DMS79 treated with DMSO at 0.1 percent for 48 hours (cell line): Measurements from ENCODE around the gene ZNF302.
A peak's percentile ranks its signal among the peaks of the same experiment; 100 is the strongest.
"Not testable (repeated sequence)": the region's sequence is repeated elsewhere in the genome, so short reads cannot be mapped to it uniquely, and the experiment has no call there.

Source experiments
- DNase-seq: peaks from one replicate; lab custom pipeline; 2025; lab: John Stamatoyannopoulos, UW

Gene ZNF302

DNA sequence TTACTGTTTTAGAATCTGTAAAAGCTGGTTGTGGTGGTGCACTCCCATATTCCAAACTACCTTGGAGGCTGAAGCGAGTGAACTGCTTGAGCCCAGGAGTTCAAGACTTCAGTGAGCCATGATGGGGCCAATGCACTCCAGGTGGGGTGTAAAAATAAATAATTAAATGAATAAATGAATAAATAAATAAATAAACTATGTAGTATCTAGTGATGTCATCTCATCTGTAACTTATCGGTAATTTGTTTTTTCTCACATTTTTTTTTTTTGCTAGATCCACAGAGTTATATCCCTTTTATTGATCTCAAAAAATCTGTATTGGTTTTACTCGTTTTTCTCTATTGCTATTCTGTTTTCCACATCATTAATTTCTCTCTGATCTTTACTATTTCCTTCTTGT is 5.5 kb upstream of the ZNF302 start:
- DNase-seq, result no peak

DNA sequence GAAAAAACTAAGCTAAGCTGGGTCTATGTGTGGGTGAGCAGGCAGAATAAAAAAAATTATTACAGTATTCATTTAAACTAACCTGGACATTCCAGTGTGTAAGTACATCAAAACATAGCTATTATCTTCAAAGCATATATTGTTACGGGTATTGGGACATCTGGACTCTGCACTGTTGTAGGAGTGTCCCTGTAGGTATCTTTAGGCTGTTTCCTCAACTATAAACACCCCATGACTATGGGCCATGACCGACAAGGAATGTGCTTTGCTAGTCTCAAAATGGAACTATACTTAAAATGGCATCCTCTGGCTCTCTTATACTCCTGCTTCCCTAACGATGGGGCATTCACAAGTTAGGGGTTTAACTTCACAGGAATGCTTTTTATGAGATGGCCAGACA is 3.9 kb upstream of the ZNF302 start:
- no peak for DNase-seq

GRCh38 chr19:34675250-34675649 is 2.2 kb upstream of the ZNF302 start:
- no peak for DNase-seq

- no peak for DNase-seq
Observed at GRCh38 chr19:34675919-34676318, 1.6 kb upstream of the ZNF302 start.

- DNase-seq, result peak; percentile 95
Observed at GRCh38 chr19:34676697-34677385, 637 bp upstream of the ZNF302 start, which contains the start of gene SCGB2B2. TSS of gene SCGB2B2 (minus strand) at chr19:34677159. CDS start at chr19:34594563, 82,596 bp downstream.

DNA sequence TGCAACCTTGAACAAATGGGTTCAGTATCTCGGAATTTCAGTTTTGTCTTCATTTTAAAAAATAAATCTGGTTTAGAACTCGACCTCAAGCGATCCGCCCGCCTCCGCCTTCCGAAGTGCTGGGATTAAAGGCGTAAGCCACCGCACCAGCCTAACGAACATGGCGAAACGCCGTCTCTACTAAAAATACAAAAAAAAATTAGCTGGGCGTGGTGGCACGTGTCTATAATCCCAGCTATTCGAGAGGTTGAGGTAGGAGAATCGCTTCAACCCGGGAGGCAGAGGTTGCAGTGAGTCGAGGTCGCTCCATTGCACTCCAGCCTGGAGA is 571 bp downstream of the ZNF302 start:
- DNase-seq, result peak; percentile 59

DNA sequence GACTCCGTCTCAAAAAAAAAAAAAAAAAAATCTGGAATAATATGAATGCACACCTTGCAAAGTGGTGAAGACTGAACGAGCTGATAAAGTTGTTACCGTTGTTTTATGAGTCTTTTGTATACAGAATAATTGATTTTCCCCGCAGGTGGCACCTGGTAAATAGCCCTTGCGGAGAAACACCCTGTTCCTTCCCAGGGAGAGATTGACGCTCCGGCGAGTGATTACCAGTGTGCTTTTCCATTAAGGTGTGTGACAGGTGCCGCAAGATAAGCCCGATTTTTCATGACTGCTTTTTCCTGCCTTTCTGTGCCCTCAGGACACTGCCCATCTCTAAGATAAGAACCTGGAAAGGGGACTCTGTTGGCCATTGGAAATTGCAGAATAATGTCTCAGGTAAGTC is 943 bp downstream of the ZNF302 start:
- no peak for DNase-seq

DNA sequence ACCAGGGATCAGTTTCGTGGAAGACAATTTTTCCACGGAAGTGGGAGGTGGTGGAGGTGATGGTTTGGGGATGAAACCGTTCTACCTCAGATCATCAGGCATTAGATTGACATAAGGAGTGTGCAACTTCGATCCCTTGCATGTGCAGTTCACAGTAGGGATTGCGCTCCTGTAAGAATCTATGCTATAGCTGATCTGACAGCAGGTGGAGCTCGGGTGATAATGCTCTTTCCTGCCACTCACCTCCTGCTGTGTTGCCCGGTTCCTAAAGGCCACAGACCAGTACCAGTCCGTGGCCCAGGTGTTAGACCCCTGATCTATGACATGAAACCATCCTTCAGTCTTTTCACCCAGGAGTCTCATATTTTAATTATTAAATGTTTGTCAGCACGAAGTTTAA is 4.0 kb downstream of the ZNF302 start:
- no peak for DNase-seq

- not testable (repeated sequence) for DNase-seq
Observed at GRCh38 chr19:34685266-34685665, 7.8 kb downstream of the ZNF302 start.

DNA sequence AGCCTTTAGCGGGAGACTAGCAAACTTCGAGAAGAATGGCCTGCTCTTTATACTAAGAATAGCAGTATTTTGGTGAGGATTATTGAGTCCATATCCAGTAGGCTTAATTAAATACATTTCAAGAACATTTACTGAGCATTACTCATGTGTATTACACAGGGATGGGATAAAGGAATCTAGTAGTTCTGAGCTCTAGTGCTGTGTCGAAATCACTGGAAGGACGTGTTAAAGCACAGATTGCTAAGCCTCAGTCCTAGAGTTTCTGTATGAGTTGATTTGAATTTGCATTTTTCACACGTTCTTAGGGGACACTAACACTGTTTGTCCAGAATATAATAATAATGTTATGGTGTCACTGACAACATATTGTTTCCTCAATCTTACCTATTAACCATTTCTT is 9.0 kb downstream of the ZNF302 start:
- no peak for DNase-seq

DNA sequence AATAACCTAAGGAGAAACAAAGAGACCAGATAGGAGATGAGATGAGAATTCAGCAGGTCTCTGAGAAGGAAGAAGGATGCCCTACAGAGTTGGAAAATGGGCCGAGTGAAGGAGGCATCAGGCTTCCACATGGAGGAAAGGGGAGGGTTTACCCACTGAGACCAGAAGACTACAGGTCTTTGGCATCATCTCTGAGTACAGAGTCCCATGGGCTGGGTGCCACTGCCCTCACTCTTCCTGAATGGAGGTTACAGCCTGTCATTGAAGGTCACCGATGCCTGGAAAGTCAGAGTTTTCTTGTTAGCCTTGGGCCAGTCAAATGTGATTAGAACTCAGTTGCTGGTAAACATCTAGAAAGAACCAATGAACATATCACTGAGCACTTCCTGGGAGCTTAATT is 9.9 kb downstream of the ZNF302 start:
- DNase-seq, result no peak

DNA sequence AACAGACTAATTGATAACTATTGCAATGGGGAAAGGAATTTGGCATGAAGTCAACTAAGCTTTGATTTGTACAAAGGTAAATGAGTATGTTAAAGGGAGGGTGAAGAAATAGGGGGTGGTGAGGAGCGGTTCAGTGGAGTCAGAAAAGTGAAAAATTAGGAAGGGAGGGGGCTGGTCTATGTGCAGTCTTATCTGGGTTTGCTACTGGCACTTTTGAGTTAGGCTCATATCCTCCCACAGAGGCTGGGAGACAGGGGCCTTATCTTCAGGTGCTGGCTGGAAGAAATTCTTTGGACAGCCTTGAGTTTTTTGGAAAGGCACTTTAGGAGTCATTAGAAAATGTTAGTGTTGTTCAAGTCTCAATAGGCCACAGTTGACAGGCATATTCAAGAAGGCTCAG is 11.1 kb downstream of the ZNF302 start:
- DNase-seq, result no peak

- no peak for DNase-seq
Observed at GRCh38 chr19:34690372-34690771, 12.9 kb downstream of the ZNF302 start.

- DNase-seq, result no peak
Observed at GRCh38 chr19:34692549-34692948, 15.1 kb downstream of the ZNF302 start.

DNA sequence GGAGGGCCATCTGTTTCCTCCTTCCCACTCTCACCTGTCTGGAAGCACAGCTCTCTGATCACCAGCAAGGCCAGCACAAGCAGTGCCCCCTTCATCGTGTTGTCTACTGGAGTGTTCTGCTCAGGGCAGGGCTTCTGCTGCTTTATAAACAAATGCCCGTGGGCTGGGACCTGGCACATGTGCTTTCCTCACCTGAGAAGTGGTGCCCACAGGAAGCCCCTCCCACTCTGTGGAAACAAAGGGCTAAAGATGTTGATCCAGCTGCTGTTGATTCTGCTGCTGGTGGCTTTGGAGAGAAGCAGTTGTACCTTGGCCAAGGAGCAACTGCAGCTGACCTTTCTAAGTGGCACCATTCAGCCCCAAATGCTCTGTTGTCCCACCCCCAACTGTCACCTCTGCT is 30.2 kb downstream of the ZNF302 start:
- no peak for DNase-seq

DNA sequence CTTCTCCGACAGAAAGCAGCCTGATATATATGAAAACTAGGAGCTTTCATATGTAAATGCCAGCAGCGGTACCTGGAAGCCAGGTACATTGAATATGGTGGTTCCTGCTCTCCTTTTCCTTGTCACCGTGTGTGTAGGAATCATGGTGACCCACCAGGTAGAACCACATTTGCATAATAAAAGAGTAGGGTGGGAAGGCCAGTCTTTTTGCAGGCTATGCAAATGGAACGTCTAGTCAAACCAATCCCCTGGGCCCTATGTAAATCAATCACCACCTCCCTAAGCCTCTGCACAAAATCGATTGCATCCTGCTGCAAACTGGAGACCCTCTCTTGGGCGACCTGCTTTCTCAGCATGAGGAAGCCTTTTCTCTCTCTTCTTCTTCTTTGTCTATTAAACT is 34.4 kb downstream of the ZNF302 start:
- DNase-seq, result no peak

- DNase-seq, result peak; percentile 68
Observed at GRCh38 chr19:34712395-34713261, 35.1 kb downstream of the ZNF302 start.

DNA sequence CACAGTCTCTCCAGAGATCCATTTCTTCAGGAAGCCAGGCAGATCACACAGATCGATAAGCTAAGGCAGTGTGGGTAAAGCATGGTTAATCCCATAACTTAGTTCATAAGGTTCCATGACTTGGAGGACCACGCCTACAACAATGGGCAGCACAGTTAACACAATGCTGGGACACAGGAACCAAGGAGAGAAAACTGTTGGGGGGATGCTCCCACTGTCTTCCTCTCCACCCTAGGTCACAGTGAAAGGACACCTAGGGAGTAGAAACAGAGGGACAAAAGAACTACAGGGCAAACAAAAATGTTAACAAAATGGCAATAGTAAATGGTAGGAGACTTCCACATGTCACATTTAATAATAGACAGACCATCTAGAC is 35.8 kb downstream of the ZNF302 start:
- DNase-seq, result no peak

DNA sequence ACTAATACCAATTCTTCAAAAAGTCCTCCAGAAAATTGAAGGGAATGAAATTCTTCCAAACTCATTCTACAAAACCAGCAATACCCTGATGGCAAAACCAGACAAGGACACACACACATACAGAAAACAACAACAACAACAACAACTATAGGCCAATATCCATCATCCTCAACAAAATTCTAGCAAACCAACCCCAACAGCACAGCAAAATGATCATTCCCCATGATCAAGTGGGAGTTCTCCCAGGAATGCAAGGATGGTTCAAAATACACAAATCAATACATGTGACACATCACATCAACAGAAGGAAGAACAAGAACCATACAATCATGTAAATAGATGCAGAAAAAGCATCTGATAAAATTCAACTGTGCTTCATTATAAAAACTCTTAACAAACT is 37.9 kb downstream of the ZNF302 start:
- no peak for DNase-seq

DNA sequence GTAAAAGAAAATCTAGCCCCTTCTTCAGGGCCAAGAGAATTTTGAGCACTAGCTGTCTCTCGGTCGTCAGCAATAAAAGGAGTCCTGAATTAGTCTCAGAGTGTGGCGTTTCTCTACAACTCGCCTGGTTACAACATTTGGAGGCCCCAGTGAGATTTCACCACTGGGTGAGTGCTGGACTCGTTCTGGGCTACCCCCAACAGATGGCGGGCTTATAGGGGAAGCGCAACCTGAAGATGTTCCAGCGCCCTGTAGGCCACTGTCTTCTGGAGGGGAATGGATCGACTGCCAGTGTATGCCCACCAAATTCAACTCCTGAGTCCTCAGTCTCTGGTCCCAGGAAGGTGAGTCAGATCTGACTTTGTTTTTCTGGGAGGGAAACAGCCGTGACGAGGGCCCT is 44.9 kb downstream of the ZNF302 start:
- DNase-seq, result no peak

GRCh38 chr19:34725400-34725799 is 47.9 kb downstream of the ZNF302 start:
- no peak for DNase-seq

DNA sequence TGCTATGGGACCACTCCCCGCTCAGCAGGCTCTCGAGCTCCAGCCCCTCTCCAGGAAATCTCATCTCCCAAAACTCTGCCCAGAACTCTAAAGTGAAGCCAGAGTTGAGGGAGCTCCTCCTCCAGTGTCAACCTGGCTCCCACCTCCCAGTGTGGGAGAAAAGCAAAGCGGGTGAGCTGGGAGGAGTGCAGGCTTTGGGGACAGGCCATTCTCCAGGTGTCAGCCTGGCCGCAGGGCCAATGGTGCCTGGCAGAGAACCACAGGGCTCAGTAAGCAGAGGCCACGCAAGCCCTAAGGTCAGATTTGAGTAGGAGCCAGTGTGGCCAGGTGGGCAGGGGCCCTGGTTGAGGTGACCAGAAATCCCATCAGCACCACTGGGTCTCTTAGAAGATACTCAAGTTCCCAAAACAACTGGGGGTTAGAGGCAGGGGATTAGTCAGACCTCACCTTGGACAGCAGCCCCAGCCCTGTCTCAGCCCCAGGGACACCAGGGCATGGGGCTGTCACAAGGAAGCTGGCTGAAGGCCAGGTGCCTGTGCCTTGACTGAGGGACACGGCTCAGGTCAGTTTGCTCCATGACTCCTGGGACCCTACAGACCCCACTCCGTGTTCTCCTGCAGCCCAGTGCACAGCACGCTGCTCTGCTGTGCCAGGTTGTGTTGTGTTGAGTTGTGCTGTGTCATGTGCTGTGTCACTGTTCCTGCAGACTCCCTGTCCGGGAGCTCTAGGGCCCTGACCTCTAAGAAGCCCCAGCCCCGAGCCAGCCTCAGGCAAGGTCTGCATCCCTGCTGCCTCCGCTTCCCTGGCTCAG is 53.7 kb downstream of the ZNF302 start:
- no peak for DNase-seq

DNA sequence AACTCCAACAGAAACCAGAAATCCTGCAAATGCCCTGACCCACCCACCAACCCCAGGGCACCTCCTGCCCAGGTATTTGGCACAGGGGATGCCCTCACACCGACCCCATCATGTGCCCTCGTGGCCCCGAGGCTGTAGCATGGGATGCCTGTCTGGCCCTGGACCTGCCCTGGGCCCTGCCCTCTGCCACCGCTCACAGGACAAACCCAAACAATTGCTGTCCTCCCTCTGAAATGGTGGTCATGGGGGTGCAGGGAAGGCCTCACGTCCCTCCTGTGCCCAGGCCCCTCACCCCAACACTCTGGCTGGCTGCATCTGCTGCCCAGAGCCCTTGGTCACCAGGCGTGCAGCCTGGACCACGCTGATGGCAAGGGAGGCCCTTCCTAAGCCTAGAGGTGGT is 54.5 kb downstream of the ZNF302 start:
- no peak for DNase-seq
